WTC11 (cell line): Measurements from ENCODE around the gene AGPS. TPM values are rescaled to one million over a fixed set of nuclear protein-coding genes. Genes with fewer than 3 reads are reported as not detected.

ENCODE experiments used
- ATAC-seq: fragments of 200-7000 bp; cut with Tn5 transposase; 2 replicates; pipeline ENCODE4 v1.10.0; 2021; ENCODE audit warnings: mild to moderate bottlenecking, moderate library complexity
- Bru-seq: library from RNA; stranded (reverse); fragments of 400-500 nt; gene quantifications from one replicate; lab custom pipeline; 2021; lab: Mats Ljungman, UMichigan
- CTCF ChIA-PET: fragments of 300-600 bp; sonication (Branson Sonifier 250); formaldehyde crosslinking; loops from one replicate; lab custom pipeline; 2021; ENCODE audit warnings: antibody characterized with exemption; lab: Charles Lee
- POLR2A ChIA-PET: fragments of 350-600 bp; sonication (Branson Sonifier 250); formaldehyde crosslinking; loops from one replicate; lab custom pipeline; 2021; ENCODE audit warnings: antibody characterized with exemption; lab: Charles Lee
- DNase-seq: peaks from one replicate; pipeline ENCODE4 v3.0.0; 2021; ENCODE audit warnings: low spot score
- H3K27ac Mint-ChIP-seq: 2 replicates; pipeline ENCODE4 v1.8.0; 2021; ENCODE audit warnings: mixed read lengths
- H3K27me3 Mint-ChIP-seq: 2 replicates; pipeline ENCODE4 v1.8.0; 2021; ENCODE audit warnings: low read depth, mild to moderate bottlenecking, moderate library complexity, mixed read lengths
- H3K36me3 Mint-ChIP-seq: 2 replicates; pipeline ENCODE4 v1.8.0; 2021; ENCODE audit warnings: mixed read lengths
- H3K4me1 Mint-ChIP-seq: 2 replicates; pipeline ENCODE4 v1.8.0; 2022; ENCODE audit warnings: mixed read lengths
- H3K4me3 Mint-ChIP-seq: 2 replicates; pipeline ENCODE4 v1.8.0; 2021; ENCODE audit warnings: mild to moderate bottlenecking, moderate library complexity, mixed read lengths
- H3K9me3 Mint-ChIP-seq: 2 replicates; pipeline ENCODE4 v1.8.0; 2021; ENCODE audit warnings: mixed read lengths
- ATF1 ChIP-seq: sonication (generic); formaldehyde crosslinking; IDR thresholded peaks from 2 replicates; pipeline ENCODE4 v1.8.1; 2023; ENCODE audit warnings: mild to moderate bottlenecking, moderate library complexity, missing genetic modification reagents
- CREB1 ChIP-seq: sonication (generic); formaldehyde crosslinking; IDR thresholded peaks from 2 replicates; pipeline ENCODE4 v1.8.0; 2023; ENCODE audit warnings: mild to moderate bottlenecking, missing genetic modification reagents
- ETV6 ChIP-seq: sonication (generic); formaldehyde crosslinking; IDR thresholded peaks from 2 replicates; pipeline ENCODE4 v1.8.1; 2022; ENCODE audit warnings: mild to moderate bottlenecking, missing genetic modification reagents
- FOXK1 ChIP-seq: sonication (generic); formaldehyde crosslinking; IDR thresholded peaks from 2 replicates; pipeline ENCODE4 v1.8.0; 2022; ENCODE audit warnings: mild to moderate bottlenecking, moderate library complexity, missing genetic modification reagents
- FOXP1 ChIP-seq: sonication (generic); formaldehyde crosslinking; IDR thresholded peaks from 2 replicates; pipeline ENCODE4 v1.8.0; 2022; ENCODE audit warnings: missing genetic modification reagents, mild to moderate bottlenecking, moderate library complexity, borderline replicate concordance
- KAT7 ChIP-seq: sonication (generic); formaldehyde crosslinking; IDR thresholded peaks from 2 replicates; pipeline ENCODE4 v1.8.1; 2023; ENCODE audit warnings: missing genetic modification reagents, mild to moderate bottlenecking, borderline replicate concordance
- NR2C2 ChIP-seq: sonication (generic); formaldehyde crosslinking; IDR thresholded peaks from 2 replicates; pipeline ENCODE4 v1.8.0; 2022; ENCODE audit warnings: mild to moderate bottlenecking, missing genetic modification reagents
- TEAD1 ChIP-seq: sonication (generic); formaldehyde crosslinking; IDR thresholded peaks from 2 replicates; pipeline ENCODE4 v1.8.0; 2022; ENCODE audit warnings: mild to moderate bottlenecking, missing genetic modification reagents
- ZNF219 ChIP-seq: sonication (generic); formaldehyde crosslinking; IDR thresholded peaks from 2 replicates; pipeline ENCODE4 v1.8.0; 2023; ENCODE audit warnings: missing genetic modification reagents, mild to moderate bottlenecking, borderline replicate concordance
- ZNF317 ChIP-seq: sonication (generic); formaldehyde crosslinking; IDR thresholded peaks from 2 replicates; pipeline ENCODE4 v1.8.1; 2023; ENCODE audit warnings: low read depth, mild to moderate bottlenecking, moderate library complexity, missing genetic modification reagents, borderline replicate concordance
- long read RNA-seq, 3 experiments: library from RNA in 1 of 3; library from capped mRNA in 1 of 3; library from polyadenylated mRNA in 1 of 3; unstranded in 2 of 3; stranded (forward) in 1 of 3; transcript quantifications; one replicate each; pipeline ENCODE4 v2.0.0, GENCODE V29; 2021
- total RNA-seq: library from RNA; stranded (reverse); gene quantifications from 3 replicates; pipeline ENCODE4 v1.2.3, GENCODE V29; 2021
- TF ChIP-seq, protein P1 (sequence below): sonication (generic); formaldehyde crosslinking; IDR thresholded peaks from 2 replicates; pipeline ENCODE4 v1.8.1; 2022; ENCODE audit warnings: missing genetic modification reagents, borderline replicate concordance
- TF ChIP-seq, protein P2 (sequence below): fragments of 250-450 bp; sonication (Bioruptor Pico); IDR thresholded peaks from 2 replicates; pipeline ENCODE4 v1.8.0; 2021; ENCODE audit warnings: mild to moderate bottlenecking
- TF ChIP-seq, protein P3 (sequence below): fragments of 250-450 bp; sonication (Bioruptor Pico); IDR thresholded peaks from 2 replicates; pipeline ENCODE4 v1.9.0; 2021; ENCODE audit warnings: mild to moderate bottlenecking, borderline replicate concordance
- TF ChIP-seq, protein P4 (sequence below): sonication (generic); formaldehyde crosslinking; IDR thresholded peaks from 2 replicates; pipeline ENCODE4 v1.8.1; 2022; ENCODE audit warnings: mild to moderate bottlenecking, missing genetic modification reagents, moderate library complexity, borderline replicate concordance
- TF ChIP-seq, protein P5 (sequence below): sonication (generic); formaldehyde crosslinking; IDR thresholded peaks from 2 replicates; pipeline ENCODE4 v1.8.0; 2023; ENCODE audit warnings: mild to moderate bottlenecking, missing genetic modification reagents
- TF ChIP-seq, protein P6 (sequence below): sonication (generic); formaldehyde crosslinking; IDR thresholded peaks from 2 replicates; pipeline ENCODE4 v1.8.1; 2022; ENCODE audit warnings: mild to moderate bottlenecking, moderate library complexity, missing genetic modification reagents
- TF ChIP-seq, protein P7 (sequence below): sonication (generic); formaldehyde crosslinking; IDR thresholded peaks from 2 replicates; pipeline ENCODE4 v1.8.0; 2022; ENCODE audit warnings: mild to moderate bottlenecking, missing genetic modification reagents
- TF ChIP-seq, protein P8 (sequence below): sonication (generic); formaldehyde crosslinking; IDR thresholded peaks from 2 replicates; pipeline ENCODE4 v1.8.0; 2022; ENCODE audit warnings: mild to moderate bottlenecking, missing genetic modification reagents

AGPS gene
- total RNA-seq (56.1 to 60.8 TPM (median 60.2 TPM) in 3 replicates), Bru-seq, nascent RNA (percentile 80 among the genes with signal in this experiment)
- long read RNA-seq, experiment 1, full-length matches to known transcripts, result 295 of 381 reads
- long read RNA-seq, experiment 1, partial matches to known transcripts, result 57 of 381 reads
- long read RNA-seq, experiment 1, other reads (novel, unspliced or antisense), result 29 of 381 reads
- long read RNA-seq, experiment 2, full-length matches to known transcripts, result 26 of 72 reads
- long read RNA-seq, experiment 2, partial matches to known transcripts, result 33 of 72 reads
- long read RNA-seq, experiment 2, other reads (novel, unspliced or antisense), result 13 of 72 reads
- long read RNA-seq, experiment 3, partial matches to known transcripts, result 1 of 1 reads
- long read RNA-seq, experiment 3, other reads (novel, unspliced or antisense), result 0 of 1 reads

DNA sequence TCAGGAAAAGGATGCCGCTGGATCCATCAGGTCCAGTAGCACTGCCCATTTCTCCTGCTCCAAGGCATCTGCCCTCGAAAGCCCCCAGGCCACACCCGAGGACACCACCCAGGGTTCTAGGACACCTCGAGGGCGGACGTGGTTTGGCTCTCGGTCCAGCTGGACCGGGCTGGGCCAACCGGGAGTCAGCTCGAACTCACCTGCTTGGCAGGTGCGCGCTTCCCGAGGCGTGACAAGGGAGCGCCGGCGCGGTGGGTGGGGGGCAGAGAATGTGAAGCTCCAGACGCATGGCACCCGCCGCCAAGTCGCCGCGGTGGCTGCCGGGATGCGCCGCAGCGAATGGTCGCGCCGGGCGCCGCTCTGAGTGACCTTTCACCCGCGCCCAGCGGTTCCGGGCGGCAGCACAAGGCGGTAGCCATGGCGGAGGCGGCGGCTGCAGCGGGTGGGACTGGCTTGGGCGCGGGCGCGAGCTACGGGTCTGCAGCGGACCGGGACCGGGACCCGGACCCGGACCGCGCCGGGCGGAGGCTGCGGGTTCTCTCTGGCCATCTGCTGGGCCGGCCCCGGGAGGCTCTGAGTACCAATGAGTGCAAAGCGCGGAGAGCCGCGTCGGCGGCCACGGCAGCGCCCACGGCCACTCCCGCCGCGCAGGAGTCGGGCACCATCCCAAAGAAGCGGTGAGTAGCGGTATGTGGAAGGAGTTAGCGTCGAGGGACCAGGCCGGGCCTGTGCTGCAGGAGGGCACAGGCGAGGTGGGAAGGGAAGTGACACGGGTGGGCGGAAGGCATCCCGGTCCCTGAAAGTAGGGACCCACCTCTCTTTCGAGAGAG, at the start of gene AGPS:
TSS of gene AGPS (plus strand) at position 401 of the 830 bp plus-strand sequence. CDS start at position 418, 17 bp downstream.
- POLR2A ChIA-PET, result interaction anchor here (1.0 to 1.6 kb wide), 2 partner anchors 8 to 128 kb away, joined by 4 to 5 read pairs; partner anchors contain the start of gene NFE2L2
- ATAC-seq, result peak; percentile 93
- TF ChIP-seq ZNF219 (CRISPR knock-in tag), result no peak
- no peak for TF ChIP-seq ATF1
- TF ChIP-seq CREB1 (CRISPR knock-in tag), result peak; percentile 72; the same call in 1 of the 2 replicates
- TF ChIP-seq KAT7 (CRISPR knock-in tag), result peak; percentile 94; the same call in 1 of the 2 replicates
- TF ChIP-seq, protein P1, sequence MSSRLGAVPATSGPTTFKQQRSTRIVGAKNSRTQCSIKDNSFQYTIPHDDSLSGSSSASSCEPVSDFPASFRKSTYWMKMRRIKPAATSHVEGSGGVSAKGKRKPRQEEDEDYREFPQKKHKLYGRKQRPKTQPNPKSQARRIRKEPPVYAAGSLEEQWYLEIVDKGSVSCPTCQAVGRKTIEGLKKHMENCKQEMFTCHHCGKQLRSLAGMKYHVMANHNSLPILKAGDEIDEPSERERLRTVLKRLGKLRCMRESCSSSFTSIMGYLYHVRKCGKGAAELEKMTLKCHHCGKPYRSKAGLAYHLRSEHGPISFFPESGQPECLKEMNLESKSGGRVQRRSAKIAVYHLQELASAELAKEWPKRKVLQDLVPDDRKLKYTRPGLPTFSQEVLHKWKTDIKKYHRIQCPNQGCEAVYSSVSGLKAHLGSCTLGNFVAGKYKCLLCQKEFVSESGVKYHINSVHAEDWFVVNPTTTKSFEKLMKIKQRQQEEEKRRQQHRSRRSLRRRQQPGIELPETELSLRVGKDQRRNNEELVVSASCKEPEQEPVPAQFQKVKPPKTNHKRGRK (CRISPR knock-in tag), result no peak
- TF ChIP-seq, protein P2, sequence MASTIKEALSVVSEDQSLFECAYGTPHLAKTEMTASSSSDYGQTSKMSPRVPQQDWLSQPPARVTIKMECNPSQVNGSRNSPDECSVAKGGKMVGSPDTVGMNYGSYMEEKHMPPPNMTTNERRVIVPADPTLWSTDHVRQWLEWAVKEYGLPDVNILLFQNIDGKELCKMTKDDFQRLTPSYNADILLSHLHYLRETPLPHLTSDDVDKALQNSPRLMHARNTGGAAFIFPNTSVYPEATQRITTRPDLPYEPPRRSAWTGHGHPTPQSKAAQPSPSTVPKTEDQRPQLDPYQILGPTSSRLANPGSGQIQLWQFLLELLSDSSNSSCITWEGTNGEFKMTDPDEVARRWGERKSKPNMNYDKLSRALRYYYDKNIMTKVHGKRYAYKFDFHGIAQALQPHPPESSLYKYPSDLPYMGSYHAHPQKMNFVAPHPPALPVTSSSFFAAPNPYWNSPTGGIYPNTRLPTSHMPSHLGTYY (CRISPR knock-in tag), result no peak
- TF ChIP-seq, protein P3, sequence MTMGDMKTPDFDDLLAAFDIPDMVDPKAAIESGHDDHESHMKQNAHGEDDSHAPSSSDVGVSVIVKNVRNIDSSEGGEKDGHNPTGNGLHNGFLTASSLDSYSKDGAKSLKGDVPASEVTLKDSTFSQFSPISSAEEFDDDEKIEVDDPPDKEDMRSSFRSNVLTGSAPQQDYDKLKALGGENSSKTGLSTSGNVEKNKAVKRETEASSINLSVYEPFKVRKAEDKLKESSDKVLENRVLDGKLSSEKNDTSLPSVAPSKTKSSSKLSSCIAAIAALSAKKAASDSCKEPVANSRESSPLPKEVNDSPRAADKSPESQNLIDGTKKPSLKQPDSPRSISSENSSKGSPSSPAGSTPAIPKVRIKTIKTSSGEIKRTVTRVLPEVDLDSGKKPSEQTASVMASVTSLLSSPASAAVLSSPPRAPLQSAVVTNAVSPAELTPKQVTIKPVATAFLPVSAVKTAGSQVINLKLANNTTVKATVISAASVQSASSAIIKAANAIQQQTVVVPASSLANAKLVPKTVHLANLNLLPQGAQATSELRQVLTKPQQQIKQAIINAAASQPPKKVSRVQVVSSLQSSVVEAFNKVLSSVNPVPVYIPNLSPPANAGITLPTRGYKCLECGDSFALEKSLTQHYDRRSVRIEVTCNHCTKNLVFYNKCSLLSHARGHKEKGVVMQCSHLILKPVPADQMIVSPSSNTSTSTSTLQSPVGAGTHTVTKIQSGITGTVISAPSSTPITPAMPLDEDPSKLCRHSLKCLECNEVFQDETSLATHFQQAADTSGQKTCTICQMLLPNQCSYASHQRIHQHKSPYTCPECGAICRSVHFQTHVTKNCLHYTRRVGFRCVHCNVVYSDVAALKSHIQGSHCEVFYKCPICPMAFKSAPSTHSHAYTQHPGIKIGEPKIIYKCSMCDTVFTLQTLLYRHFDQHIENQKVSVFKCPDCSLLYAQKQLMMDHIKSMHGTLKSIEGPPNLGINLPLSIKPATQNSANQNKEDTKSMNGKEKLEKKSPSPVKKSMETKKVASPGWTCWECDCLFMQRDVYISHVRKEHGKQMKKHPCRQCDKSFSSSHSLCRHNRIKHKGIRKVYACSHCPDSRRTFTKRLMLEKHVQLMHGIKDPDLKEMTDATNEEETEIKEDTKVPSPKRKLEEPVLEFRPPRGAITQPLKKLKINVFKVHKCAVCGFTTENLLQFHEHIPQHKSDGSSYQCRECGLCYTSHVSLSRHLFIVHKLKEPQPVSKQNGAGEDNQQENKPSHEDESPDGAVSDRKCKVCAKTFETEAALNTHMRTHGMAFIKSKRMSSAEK (CRISPR knock-in tag), result no peak; the same call in 1 of the 2 replicates
- 0 out of 2 replicates have a peak, but pooled peaks have one; percentile 41 for TF ChIP-seq ZNF317
- TF ChIP-seq FOXP1 (CRISPR knock-in tag), result peak; percentile 95; the same call in 1 of the 2 replicates
- peak; percentile 96 for TF ChIP-seq ETV6 (CRISPR knock-in tag)
- TF ChIP-seq, protein P4, sequence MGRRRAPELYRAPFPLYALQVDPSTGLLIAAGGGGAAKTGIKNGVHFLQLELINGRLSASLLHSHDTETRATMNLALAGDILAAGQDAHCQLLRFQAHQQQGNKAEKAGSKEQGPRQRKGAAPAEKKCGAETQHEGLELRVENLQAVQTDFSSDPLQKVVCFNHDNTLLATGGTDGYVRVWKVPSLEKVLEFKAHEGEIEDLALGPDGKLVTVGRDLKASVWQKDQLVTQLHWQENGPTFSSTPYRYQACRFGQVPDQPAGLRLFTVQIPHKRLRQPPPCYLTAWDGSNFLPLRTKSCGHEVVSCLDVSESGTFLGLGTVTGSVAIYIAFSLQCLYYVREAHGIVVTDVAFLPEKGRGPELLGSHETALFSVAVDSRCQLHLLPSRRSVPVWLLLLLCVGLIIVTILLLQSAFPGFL, result no peak; the same call in 1 of the 2 replicates
- peak; percentile 93 for TF ChIP-seq NR2C2 (CRISPR knock-in tag)
- TF ChIP-seq, protein P5, sequence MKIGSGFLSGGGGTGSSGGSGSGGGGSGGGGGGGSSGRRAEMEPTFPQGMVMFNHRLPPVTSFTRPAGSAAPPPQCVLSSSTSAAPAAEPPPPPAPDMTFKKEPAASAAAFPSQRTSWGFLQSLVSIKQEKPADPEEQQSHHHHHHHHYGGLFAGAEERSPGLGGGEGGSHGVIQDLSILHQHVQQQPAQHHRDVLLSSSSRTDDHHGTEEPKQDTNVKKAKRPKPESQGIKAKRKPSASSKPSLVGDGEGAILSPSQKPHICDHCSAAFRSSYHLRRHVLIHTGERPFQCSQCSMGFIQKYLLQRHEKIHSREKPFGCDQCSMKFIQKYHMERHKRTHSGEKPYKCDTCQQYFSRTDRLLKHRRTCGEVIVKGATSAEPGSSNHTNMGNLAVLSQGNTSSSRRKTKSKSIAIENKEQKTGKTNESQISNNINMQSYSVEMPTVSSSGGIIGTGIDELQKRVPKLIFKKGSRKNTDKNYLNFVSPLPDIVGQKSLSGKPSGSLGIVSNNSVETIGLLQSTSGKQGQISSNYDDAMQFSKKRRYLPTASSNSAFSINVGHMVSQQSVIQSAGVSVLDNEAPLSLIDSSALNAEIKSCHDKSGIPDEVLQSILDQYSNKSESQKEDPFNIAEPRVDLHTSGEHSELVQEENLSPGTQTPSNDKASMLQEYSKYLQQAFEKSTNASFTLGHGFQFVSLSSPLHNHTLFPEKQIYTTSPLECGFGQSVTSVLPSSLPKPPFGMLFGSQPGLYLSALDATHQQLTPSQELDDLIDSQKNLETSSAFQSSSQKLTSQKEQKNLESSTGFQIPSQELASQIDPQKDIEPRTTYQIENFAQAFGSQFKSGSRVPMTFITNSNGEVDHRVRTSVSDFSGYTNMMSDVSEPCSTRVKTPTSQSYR (CRISPR knock-in tag), result peak; percentile 91
- TF ChIP-seq, protein P6, sequence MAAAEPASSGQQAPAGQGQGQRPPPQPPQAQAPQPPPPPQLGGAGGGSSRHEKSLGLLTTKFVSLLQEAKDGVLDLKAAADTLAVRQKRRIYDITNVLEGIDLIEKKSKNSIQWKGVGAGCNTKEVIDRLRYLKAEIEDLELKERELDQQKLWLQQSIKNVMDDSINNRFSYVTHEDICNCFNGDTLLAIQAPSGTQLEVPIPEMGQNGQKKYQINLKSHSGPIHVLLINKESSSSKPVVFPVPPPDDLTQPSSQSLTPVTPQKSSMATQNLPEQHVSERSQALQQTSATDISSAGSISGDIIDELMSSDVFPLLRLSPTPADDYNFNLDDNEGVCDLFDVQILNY, result peak; percentile 74
- TF ChIP-seq FOXK1 (CRISPR knock-in tag), result peak; percentile 89
- TF ChIP-seq, protein P7, sequence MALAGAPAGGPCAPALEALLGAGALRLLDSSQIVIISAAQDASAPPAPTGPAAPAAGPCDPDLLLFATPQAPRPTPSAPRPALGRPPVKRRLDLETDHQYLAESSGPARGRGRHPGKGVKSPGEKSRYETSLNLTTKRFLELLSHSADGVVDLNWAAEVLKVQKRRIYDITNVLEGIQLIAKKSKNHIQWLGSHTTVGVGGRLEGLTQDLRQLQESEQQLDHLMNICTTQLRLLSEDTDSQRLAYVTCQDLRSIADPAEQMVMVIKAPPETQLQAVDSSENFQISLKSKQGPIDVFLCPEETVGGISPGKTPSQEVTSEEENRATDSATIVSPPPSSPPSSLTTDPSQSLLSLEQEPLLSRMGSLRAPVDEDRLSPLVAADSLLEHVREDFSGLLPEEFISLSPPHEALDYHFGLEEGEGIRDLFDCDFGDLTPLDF (CRISPR knock-in tag), result 0 out of 2 replicates have a peak, but pooled peaks have one; percentile 65
- TF ChIP-seq, protein P8, sequence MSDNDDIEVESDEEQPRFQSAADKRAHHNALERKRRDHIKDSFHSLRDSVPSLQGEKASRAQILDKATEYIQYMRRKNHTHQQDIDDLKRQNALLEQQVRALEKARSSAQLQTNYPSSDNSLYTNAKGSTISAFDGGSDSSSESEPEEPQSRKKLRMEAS (CRISPR knock-in tag), result peak; percentile 99
- peak; percentile 96 for TF ChIP-seq TEAD1 (CRISPR knock-in tag)

More for the DNA sequence above, at the start of gene AGPS:
- Mint-ChIP-seq H3K36me3 (no peaks in the 10 kb centered on the region), H3K4me3 (peak within 1 kb of the TSS; percentile 93), H3K27me3 (peaks cover 8% of the 10 kb centered on the region), H3K9me3 (no peaks in the 10 kb centered on the region), H3K4me1 (peaks cover 28% of the 10 kb centered on the region), H3K27ac (peak within 1 kb of the TSS; percentile 75)
- peak; percentile 79 for DNase-seq
- CTCF ChIA-PET, result interaction anchor here (1.1 to 2.2 kb wide), 3 partner anchors 9 to 57 kb away, joined by 3 to 9 read pairs (median 4); no protein-coding TSS in a partner anchor
